Measurements from ENCODE around the gene LZTS2.

DNA sequence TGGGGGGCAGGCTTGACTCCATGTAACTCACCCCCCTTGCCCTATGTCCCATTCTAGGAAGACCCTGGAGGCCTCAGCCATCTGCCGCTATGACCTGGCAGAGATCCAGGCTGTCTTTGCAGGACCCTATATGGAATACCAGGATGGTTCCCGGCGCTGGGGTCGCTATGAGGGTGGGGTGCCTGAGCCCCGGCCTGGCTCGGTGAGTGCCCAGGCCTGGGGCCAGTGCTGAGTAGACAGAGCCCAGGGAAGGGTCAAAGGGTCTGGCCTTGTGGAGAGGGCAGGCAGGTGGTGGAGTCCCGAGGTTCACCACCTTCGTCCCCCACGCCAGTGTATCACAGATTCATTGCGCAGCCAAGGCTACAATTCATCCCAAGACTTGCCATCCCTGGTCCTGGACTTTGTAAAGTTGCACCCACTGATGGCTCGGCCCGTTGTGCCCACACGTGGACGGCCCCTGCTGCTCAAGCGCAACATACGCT is 19.8 kb upstream of the LZTS2 start:
- TF ChIP-seq, protein P1, sequence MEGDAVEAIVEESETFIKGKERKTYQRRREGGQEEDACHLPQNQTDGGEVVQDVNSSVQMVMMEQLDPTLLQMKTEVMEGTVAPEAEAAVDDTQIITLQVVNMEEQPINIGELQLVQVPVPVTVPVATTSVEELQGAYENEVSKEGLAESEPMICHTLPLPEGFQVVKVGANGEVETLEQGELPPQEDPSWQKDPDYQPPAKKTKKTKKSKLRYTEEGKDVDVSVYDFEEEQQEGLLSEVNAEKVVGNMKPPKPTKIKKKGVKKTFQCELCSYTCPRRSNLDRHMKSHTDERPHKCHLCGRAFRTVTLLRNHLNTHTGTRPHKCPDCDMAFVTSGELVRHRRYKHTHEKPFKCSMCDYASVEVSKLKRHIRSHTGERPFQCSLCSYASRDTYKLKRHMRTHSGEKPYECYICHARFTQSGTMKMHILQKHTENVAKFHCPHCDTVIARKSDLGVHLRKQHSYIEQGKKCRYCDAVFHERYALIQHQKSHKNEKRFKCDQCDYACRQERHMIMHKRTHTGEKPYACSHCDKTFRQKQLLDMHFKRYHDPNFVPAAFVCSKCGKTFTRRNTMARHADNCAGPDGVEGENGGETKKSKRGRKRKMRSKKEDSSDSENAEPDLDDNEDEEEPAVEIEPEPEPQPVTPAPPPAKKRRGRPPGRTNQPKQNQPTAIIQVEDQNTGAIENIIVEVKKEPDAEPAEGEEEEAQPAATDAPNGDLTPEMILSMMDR (IDR thresholded peaks at IDR 0.05; ENCODE audit: low read depth, low read length, missing input control) = no peak
- TF ChIP-seq JUND (IDR thresholded peaks at IDR 0.05) (no peak), SP1 (IDR thresholded peaks at IDR 0.05) (no peak), GABPA (IDR thresholded peaks at IDR 0.05 in 1 of 2, conservative IDR thresholded peaks at IDR 0.05 in 1 of 2) (no peak), FOXA2 (IDR thresholded peaks at IDR 0.05) (no peak), RAD21 (IDR thresholded peaks at IDR 0.05) (no peak), EGR1 (IDR thresholded peaks at IDR 0.05; ENCODE audit: low read depth in 2 of 2) (no peak)
- TF ChIP-seq, protein P2, sequence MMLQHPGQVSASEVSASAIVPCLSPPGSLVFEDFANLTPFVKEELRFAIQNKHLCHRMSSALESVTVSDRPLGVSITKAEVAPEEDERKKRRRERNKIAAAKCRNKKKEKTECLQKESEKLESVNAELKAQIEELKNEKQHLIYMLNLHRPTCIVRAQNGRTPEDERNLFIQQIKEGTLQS (IDR thresholded peaks at IDR 0.05) = no peak
- TF ChIP-seq, protein P3, sequence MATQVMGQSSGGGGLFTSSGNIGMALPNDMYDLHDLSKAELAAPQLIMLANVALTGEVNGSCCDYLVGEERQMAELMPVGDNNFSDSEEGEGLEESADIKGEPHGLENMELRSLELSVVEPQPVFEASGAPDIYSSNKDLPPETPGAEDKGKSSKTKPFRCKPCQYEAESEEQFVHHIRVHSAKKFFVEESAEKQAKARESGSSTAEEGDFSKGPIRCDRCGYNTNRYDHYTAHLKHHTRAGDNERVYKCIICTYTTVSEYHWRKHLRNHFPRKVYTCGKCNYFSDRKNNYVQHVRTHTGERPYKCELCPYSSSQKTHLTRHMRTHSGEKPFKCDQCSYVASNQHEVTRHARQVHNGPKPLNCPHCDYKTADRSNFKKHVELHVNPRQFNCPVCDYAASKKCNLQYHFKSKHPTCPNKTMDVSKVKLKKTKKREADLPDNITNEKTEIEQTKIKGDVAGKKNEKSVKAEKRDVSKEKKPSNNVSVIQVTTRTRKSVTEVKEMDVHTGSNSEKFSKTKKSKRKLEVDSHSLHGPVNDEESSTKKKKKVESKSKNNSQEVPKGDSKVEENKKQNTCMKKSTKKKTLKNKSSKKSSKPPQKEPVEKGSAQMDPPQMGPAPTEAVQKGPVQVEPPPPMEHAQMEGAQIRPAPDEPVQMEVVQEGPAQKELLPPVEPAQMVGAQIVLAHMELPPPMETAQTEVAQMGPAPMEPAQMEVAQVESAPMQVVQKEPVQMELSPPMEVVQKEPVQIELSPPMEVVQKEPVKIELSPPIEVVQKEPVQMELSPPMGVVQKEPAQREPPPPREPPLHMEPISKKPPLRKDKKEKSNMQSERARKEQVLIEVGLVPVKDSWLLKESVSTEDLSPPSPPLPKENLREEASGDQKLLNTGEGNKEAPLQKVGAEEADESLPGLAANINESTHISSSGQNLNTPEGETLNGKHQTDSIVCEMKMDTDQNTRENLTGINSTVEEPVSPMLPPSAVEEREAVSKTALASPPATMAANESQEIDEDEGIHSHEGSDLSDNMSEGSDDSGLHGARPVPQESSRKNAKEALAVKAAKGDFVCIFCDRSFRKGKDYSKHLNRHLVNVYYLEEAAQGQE (IDR thresholded peaks at IDR 0.05) = no peak
